Testis (tissue), 3 donors: ENCODE data around the gene PLEKHG7. TPM values are rescaled to one million over a fixed set of nuclear protein-coding genes. Genes with fewer than 3 reads are reported as not detected.

Experiments
- DNase-seq: peaks from one replicate; pipeline ENCODE4 v3.0.0-alpha.2; 2019
- H3K27ac ChIP-seq, 2 donors: fragments of 200-600 bp; sonication (generic); one replicate each; pipeline ENCODE4 v1.5.1; 2019
- H3K27me3 ChIP-seq: fragments of 200-600 bp; sonication (generic); one replicate; pipeline ENCODE4 v1.5.1; 2019
- H3K36me3 ChIP-seq: fragments of 200-600 bp; sonication (generic); one replicate; pipeline ENCODE4 v1.5.1; 2017; ENCODE audit warnings: low read depth; ENCODE audit errors: missing control alignments
- H3K4me1 ChIP-seq: fragments of 200-600 bp; sonication (generic); one replicate; pipeline ENCODE4 v1.5.1; 2019
- H3K4me3 ChIP-seq, 2 donors: fragments of 200-600 bp; sonication (generic); one replicate each; pipeline ENCODE4 v1.5.1; 2017 to 2019
- H3K9me3 ChIP-seq: fragments of 200-600 bp; sonication (generic); one replicate; pipeline ENCODE4 v1.5.1; 2017
- CTCF ChIP-seq, 3 experiments: fragments of 450-650 bp in 2 of 3; fragments of 200-600 bp in 1 of 3; sonication (generic) in 1 of 3; IDR thresholded peaks; one replicate each; pipeline ENCODE4 v1.5.1; 2016 to 2019; ENCODE audit warnings: antibody characterized with exemption in 3 of 3, mild to moderate bottlenecking in 2 of 3, moderate library complexity in 1 of 3
- POLR2A ChIP-seq: fragments of 450-650 bp; IDR thresholded peaks from one replicate; pipeline ENCODE4 v1.6.1; 2017; ENCODE audit warnings: antibody characterized with exemption, mild to moderate bottlenecking, moderate library complexity
- WGBS, 2 donors: methylation state at CpG; one replicate each; pipeline ENCODE4 v1.1.5; 2018; 5-methylcytosine and 5-hydroxymethylcytosine counted together
- intact Hi-C: fragments of 100-400 bp; cut with DNase I; formaldehyde crosslinking; loops from one replicate; pipeline ENCODE4 v1.15.1; 2023; ENCODE audit warnings: low total_unique reads
- polyA plus RNA-seq: library from polyadenylated mRNA; stranded (reverse); fragments of 350-450 nt; fragmentation: Illumina TruSeq; extraction: RNeasy Lipid Tissue Mini Kit (QIAGEN cat#74804); gene quantifications from one replicate; pipeline ENCODE4 v1.2.3, GENCODE V29; 2014; ENCODE audit warnings: low read depth, low replicate concordance; ENCODE audit not compliant: insufficient read depth
- total RNA-seq, 2 donors: library from RNA; depleted of rRNA; stranded (reverse); fragments of >200 nt; gene quantifications; one replicate each; pipeline ENCODE4 v1.2.3, GENCODE V29; 2016

The PLEKHG7 gene
- total and polyA plus RNA-seq, 3 donors from 2014 or later, result 0.06 to 0.33 (median 0.31) TPM

GRCh38 chr12:92673756-92674155 is 29.0 kb upstream of the PLEKHG7 start:
- TF ChIP-seq POLR2A, result no peak
- Histone ChIP-seq H3K27ac (no peak overlapping the region), H3K4me3 (no peak overlapping the region), H3K4me1 (no peaks in the 10 kb centered on the region), H3K9me3 (no peaks in the 10 kb centered on the region), H3K36me3 (no peaks in the 10 kb centered on the region), H3K27me3 (no peaks in the 10 kb centered on the region)
- WGBS, 2 donors, result 86% methylated on average over 3 of the region's 3 CpGs
- intact Hi-C loops, result no loop called here
- DNase-seq, result no peak

GRCh38 chr12:92674500-92674899 is 28.3 kb upstream of the PLEKHG7 start:
- no peak overlapping the region for H3K4me3 ChIP-seq
- no peaks in the 10 kb centered on the region for H3K4me1 ChIP-seq
- WGBS, 2 donors, result 40 to 59% methylated on average over 3 of the region's 3 CpGs
- H3K27me3 ChIP-seq, result no peaks in the 10 kb centered on the region
- TF ChIP-seq POLR2A (no peak), CTCF (IDR thresholded peaks at IDR 0.05) (no peak)
- no peak overlapping the region for H3K27ac ChIP-seq
- intact Hi-C loops, result no loop called here
- no peak for DNase-seq
- no peaks in the 10 kb centered on the region for H3K9me3 ChIP-seq
- H3K36me3 ChIP-seq, result no peaks in the 10 kb centered on the region

GRCh38 chr12:92675092-92675865 is 27.5 kb upstream of the PLEKHG7 start:
- H3K9me3 ChIP-seq, result no peaks in the 10 kb centered on the region
- no peaks in the 10 kb centered on the region for H3K27me3 ChIP-seq
- WGBS, 2 donors, result 81 to 91% methylated on average over 5 of the region's 5 CpGs
- intact Hi-C loops, result no loop called here
- H3K27ac ChIP-seq, result no peak overlapping the region
- H3K4me3 ChIP-seq, result no peak overlapping the region
- H3K4me1 ChIP-seq, result no peaks in the 10 kb centered on the region
- H3K36me3 ChIP-seq, result no peaks in the 10 kb centered on the region
- no peak for TF ChIP-seq CTCF (IDR thresholded peaks at IDR 0.05)
- TF ChIP-seq POLR2A, result no peak
- DNase-seq, result no peak

GRCh38 chr12:92676710-92677109 is 26.1 kb upstream of the PLEKHG7 start:
- no peaks in the 10 kb centered on the region for H3K36me3 ChIP-seq
- no peaks in the 10 kb centered on the region for H3K27me3 ChIP-seq
- no peaks in the 10 kb centered on the region for H3K9me3 ChIP-seq
- H3K27ac ChIP-seq, result no peak overlapping the region
- DNase-seq, result no peak
- WGBS, 2 donors, result 74 to 89% methylated on average over 4 of the region's 4 CpGs
- intact Hi-C loops, result no loop called here
- no peaks in the 10 kb centered on the region for H3K4me1 ChIP-seq
- H3K4me3 ChIP-seq, result no peak overlapping the region
- TF ChIP-seq POLR2A, result no peak
- no peak for TF ChIP-seq CTCF (IDR thresholded peaks at IDR 0.05)

GRCh38 chr12:92690601-92691000 is 12.2 kb upstream of the PLEKHG7 start:
- H3K9me3 ChIP-seq, result no peaks in the 10 kb centered on the region
- no peak overlapping the region for H3K27ac ChIP-seq
- no peak for DNase-seq
- intact Hi-C loops, result no loop called here
- no peak for TF ChIP-seq CTCF (IDR thresholded peaks at IDR 0.05)
- no peak for TF ChIP-seq POLR2A
- no peaks in the 10 kb centered on the region for H3K27me3 ChIP-seq
- H3K36me3 ChIP-seq, result no peaks in the 10 kb centered on the region
- H3K4me1 ChIP-seq, result no peaks in the 10 kb centered on the region
- 49 to 54% methylated on average over 1 of the region's 1 CpG for WGBS, 2 donors
- no peak overlapping the region for H3K4me3 ChIP-seq
